Stimulated activated CD8-positive, alpha-beta memory T cell treated with anti-CD3 and anti-CD28 coated beads, Interleukin-4, amount 100 ng/mL, for 48 hours (primary cell): ENCODE results near the gene BMP10.

Experiments used
- DNase-seq: peaks from one replicate; pipeline ENCODE4 v3.0.0-alpha.2; 2020

Gene BMP10

DNA sequence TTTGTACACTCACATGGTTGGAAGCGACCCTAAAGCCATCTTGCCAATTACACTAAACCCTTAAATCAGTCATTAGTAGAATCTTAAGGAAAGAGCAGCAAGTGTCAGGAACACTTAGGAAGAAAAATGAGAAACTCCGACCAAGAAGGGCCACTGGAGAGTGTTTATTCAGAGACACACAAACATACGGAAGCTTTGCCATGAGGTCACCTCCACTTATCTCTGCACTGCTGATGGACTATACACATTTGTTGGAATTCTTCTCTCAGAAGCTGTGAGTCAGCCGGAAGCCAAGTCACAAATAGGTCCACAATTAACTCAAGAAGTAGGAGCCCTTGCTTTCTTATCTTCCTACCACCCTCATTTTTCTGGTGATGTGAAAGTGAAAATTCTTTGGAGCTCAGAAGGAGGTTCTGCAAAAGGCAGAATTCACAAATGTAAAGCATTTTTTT is 21.6 kb downstream of the BMP10 start:
- DNase-seq, result no peak

DNA sequence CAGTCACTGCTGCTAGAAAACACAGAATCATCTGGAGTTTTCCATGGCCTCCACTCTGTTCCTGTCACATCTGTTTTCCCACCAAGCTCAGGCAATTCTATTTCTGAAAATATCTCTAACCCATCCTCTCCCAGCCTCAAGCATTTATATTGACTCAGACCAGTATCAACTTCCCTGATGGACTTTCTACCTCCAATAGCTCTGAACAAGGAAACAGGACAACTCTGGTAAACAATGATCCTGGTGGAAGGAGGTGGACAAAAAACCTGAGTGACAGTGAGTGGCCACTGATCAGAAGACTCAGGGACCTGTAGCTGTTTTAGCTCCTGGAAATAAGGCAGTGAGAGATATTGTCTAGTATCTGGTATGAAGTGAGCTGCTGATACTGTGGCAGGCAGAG is 23.4 kb downstream of the BMP10 start:
- no peak for DNase-seq

DNA sequence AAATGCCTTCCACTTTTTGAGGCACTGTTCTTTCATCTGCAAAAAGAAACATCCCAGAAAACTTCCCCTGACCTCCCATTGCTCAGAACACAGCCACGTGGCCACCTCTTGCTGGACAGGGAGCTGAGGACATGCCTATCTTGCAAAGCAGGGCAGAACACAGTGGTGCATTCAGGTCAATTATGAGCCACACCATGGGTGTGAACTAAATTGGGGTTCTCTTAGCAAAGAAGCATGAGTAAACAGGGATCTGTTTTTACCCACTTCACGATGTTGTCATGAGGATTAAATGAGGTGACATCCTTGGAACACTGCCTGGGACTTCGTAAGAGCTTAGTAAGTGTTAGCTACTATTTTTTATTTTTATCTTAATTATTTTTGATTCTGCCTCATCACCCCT is 25.1 kb downstream of the BMP10 start:
- no peak for DNase-seq

DNA sequence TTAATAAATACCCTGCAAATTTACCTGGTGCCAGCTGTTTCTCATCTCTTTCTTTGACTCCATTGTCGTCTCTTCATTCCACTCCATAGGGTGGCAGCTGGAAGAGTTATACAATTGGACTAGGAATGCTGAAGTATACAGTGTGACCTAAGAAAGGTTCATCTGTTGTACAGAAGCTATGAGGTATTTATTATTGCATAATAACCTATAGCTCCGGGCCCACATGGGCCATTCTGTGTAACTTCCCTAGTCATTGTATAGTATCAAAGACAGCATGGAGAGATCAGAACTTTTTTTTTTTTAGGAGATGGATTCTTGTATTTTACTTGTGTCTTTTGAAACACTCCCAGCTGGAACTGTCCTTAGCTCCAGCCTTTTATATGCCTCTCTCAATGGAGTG is 26.2 kb downstream of the BMP10 start:
- no peak for DNase-seq

DNA sequence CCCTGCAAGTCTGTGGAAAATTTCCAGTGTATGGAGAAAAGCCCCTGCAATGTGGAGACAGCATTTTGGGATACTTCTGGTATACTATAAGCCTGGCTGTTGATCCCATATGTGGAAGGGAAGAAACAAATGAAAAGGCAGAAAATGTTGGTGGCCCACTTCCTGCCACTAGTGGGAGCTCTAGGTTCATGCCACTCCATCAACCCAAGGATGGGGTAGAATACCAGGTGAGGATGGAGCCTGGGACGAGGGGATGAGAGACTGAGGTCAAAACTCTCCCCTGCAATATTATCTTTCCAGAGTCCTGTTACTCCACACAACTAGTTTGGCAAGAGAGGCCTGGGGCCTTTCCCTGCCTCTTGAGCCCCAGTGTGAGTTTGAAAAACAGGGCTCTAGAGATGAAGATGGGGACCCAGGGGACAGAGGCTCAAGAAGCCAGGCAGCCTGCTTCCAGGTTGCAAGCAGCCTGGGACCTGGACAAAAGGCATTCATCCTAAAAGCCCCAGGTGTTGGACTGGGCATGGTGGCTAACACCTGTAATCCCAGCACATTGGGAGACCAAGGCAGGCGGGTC is 31.9 kb downstream of the BMP10 start:
- DNase-seq, result peak; percentile 52

DNA sequence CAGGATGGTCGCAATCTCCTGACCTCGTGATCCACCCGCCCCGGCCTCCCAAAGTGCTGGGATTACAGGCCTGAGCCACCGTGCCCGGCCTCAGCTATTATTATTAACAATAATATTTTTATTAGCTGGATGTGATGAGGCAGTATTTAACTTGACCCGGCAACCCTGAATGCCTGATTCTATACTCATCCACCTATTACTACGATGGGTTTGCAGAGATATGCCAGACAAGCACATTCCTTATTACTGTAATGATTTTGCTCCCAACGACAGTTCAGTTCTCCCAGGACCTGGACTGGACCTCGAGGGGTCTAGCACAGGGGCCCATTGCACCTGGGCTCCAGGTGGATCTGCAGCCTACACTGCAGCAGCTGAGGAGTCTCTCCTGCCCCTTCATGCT is 32.6 kb downstream of the BMP10 start:
- DNase-seq, result no peak

DNA sequence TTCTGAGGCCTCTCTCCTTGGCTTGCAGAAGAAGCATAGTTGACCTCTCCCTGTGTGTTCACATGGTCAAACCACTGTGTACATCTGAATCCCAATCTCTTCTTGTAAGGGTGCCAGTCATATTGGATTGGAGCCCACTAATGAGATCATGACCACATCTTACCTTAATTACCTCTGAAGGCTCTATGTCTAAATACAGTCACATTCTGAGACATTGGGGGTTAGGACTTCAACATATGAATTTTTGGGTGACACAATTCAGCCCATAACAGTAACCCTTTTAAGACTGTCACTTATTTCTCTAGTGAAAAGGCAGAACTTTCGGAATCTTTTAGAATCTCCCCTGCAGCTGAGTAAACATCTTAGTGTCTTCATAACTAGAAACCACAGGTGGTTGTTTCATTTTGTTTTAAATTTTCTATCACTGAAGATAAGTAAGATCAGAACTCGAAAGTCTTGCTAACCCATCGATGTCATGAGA is 33.3 kb downstream of the BMP10 start:
- no peak for DNase-seq

DNA sequence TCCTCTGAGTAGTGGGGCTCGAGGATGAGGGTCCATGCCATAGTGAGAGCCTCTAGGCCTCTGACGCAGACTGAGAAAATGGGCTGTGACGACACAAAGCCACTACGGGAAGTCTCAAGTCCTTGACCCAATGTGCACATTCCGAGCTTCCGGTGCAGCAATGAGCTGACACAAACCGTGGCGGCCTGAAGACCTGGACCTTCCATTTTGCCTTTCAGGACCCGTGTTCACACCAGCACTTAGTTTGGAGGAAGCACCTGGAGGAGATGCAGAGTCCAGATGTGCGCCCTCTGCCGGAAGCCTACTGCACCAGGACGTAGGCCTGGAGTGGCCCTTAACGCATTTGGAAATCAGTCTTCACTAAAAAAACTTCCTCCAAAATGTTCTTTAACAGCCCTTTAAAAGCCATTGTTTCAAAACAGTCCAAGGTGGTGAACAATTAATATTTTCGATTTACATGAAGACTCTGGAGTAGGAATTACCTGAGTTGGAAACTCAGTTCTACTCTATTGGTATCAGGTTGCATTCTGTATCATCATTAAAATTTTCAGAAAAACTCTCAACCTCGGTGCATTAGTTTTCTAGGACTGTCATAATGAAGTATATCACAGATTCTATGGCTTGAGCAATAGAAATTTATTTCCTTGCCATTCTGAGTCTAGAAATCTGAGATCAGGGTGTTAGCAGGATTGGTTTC is 33.9 kb downstream of the BMP10 start:
- DNase-seq, result peak; percentile 77

DNA sequence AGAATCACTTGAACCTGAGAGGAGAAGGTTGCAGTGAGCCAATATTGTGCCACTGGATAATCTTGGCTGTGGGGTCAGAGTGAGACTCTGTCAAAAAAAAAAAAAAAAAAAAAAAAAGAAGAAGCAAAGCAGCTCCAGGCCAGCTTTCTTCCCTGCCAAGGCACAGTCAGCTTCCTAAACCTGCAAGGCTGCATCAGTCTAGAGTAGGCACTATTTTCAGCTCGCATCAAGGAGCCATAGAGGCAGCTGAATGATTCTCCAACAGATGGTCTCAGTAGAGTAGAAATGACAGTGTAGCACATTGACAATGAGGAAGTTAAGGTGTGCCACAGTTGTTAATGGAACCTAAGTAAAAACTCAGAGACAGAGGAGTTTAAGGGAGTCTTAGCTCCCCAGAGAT is 35.6 kb downstream of the BMP10 start:
- DNase-seq, result no peak

DNA sequence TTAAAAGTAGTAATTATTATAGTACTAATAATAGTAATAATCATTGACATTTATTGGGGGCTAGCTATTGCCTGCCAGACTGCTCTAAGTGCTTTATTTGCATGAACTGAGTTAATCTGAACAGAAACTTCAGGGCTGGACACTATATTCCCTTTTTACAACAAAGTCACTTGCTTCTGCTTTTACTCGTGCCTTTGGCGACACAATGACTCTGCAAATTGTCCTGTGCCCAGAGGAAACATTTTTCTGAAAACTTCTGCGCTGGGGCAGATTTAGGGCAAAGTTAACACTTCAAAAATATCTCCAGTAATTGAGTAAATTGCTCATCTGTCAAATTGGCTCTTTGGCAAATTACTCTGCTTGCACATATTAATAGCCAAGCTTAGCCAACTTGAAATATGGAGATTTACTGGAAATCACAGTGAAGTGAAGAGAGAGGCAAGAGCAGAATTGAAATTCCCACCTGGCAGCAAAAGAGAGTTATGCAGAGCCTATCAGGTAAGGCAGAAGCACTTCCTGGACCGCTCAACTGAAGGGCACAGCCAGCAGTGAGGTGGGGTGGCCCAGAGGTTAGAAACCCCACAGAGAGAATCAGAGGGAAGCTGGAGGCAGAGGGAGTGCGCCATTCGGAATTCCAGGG is 36.3 kb downstream of the BMP10 start:
- no peak for DNase-seq

DNA sequence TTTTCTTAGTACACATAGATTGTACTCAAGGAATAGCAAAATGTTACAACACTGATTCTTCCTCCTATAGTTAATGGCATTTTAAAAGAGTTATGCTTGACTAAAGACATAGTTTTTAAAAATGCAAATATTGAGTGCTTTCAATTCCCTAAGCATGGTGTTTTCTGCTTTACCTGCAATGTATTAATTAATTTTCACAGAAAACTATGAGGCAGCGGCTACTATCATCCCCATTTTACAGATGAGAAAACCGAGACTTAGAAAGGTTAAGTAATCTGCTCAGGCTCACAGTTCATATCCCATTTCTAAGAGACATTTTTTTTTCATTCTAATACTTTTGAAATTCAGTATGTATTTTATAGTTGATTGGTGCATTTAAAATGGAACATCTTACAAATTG is 38.0 kb downstream of the BMP10 start:
- no peak for DNase-seq

DNA sequence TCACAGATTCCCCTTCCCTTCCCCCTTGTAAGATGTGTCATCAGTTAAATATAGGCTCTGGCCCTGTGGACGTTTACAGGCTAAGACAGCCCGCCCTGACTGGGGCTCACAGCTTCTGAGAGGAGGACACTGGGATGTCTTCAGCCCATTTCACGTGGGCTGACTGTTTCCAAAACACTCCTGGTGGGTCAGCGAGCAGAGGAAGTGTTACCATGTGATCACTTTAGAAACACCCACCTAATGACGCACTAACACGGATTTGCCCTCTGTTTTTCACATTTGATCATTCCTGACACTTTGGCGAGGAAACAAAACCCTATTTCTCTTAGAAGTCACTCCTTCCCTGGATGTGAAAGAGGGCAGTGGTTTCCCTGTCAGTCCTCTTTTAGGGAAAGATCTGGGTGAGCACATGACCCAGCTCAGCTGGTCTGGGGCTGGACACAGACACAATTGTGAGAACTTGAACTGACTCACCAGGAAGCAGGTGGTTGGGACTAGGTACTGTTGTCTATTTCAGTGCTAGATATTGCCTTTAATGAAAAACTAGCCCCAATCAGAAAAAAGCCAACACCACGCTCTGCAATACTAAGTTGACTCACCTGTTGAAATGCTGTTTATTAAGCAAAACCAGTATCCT is 38.8 kb downstream of the BMP10 start:
- DNase-seq, result peak; percentile 69

DNA sequence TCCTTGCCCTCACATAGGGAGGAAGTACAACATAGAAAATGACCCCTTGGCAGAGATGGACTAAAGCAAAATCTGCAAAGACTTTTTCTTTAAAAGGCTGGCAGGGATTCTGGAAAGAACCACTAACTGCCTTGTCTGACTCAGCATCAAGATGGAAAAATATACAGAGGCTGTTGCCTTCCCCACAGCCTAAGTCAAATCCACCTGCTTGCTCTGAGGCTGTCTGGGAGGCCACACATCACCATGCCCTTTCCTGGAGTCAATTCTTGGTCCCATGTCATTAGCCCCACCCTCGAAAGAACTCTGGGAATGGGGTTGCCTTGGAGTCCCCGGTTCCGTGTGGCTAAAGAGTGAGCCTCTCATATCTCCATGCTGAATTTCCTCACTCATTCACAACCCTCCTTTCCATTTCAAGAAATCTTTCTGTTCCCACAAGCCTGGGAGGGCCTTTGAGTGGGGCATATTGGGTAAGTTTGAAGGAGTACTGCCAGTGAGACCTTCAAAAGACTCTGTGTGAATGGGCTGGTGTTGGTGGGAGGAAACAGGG is 39.4 kb downstream of the BMP10 start:
- DNase-seq, result no peak

DNA sequence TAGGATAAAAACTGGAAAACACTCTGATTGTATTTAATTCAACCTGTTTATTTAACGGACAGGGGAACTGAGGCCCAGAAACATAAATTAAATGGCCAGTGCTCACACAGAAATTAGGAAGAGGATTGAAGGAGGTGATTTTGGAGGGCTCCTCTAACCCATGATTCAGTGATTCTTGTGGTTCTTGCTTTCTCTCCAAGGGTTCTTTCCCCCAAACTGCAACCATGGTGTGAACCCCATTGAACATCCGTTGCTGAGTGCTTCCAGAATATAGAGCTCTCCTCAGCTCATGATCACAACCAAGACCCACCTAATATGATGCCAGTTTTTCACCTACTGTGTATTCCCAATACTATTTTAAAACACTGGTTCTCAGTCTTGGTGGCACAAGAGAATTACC is 41.4 kb downstream of the BMP10 start:
- DNase-seq, result no peak

DNA sequence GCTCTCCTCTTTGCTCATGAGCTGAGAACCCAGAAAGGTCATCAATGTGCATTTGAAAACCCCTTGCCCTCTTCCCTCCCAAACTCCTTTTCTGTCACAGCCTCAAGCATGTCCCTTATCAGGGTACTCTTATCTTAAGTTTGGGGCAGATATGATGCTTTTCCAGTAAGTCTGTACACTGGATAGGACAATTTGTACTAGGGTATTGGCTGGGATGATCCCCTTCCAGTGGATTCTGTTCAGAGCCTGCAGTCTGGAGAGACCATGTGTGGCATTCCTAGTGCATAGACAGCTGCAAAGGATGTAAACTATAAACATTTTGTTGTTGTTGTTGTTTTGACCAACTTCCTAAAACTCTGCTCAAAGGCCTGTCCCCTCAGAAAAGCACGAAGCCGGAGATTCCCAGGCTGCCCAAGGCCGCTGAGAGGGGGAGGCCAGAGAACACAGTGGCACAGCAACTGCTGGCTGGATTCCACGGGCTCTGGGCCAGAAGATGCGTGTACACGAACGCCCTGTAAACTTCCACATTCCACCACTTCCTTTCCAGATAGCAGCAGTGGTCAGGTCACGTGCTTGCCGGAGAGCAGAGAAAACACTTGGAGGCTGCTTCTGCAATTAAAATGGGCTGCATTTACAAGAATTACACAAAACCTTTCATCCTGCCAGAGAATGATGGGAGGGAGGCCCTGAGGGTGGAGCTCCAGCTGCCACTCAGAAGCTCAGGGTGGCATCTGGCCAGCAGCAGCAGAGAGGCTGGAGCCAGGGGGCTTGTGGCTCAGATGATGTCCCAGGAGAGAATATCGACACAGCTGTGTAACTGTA is 42.1 kb downstream of the BMP10 start:
- peak; percentile 66 for DNase-seq

DNA sequence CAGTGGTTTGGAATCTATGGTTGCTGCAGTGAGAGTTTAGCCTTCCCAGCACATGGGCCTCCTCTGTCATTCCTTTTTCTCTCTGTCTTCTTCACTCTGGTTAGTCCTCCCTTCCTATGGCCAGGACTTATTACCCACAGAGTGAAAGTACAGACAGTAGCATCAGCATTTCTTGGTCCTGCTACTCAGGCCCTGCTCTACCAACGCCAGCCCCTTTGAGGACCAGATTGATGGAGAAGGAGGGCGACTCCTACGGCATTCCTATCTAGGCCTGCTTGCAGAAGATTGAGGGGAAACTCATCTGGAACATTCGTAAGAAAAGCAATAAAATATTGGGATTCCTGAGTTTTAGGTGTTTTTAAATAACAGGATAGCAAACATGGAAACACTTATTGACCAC is 43.5 kb downstream of the BMP10 start:
- DNase-seq, result no peak

DNA sequence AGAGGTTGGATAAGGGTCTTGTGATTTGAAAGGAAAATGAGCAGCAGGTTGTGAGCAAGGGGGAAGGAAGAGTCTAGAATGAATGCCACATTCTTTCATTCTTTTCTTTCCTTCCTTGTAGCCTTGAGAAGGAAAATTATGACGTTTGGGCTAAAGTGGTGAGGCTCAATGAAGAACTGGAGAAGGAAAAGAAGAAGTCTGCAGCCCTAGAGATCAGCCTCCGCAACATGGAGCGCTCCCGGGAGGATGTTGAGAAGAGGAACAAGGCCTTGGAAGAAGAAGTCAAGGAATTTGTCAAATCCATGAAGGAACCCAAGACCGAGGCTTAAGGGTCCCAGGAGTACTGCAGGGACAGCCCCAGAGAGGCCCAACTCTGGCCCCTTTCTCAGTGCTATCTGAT is 45.3 kb downstream of the BMP10 start:
- no peak for DNase-seq

DNA sequence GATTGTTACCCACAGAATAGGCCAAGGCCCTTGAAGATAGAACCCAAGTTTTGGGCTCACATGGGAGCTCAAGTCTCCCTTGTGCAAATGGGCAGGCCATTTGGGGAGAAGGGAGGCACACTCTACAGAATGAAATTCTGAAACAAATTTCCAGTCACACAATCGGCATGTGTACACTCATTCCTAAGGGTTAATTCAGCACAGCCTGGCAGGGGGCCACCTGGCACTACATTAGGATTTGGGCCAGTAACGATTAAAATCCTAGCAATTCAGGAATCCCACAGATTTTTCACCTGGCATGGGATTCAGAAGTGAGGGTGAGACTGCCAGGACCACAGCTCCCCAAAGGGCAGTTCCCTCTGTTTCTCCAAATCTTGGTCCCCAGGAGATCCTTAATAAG is 46.4 kb downstream of the BMP10 start:
- DNase-seq, result no peak

DNA sequence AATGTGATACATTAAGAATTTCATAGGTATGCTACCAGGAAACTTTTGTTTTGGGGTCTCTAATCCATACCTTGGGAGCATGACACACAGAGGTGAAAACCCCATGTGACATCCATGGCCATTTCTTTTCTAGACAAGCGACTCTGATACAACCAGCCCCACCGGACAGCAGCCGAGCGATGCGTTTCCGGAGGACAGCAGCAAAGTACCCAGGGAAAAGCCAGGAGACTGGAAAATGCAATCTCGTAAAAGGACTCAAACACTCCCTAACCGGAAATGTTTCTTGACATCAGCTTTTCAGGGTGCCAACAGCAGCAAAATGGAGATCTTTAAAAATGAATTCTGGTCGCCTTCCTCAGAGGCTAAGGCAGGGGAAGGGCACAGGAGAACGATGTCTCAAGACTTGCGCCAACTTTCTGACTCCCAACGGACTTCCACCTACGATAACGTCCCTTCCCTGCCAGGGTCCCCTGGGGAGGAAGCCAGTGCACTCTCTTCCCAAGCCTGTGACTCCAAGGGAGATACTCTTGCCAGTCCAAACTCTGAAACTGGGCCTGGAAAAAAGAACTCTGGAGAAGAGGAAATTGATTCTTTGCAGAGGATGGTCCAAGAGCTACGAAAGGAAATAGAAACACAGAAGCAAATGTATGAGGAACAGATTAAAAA is 48.9 kb downstream of the BMP10 start:
- DNase-seq, result no peak

DNA sequence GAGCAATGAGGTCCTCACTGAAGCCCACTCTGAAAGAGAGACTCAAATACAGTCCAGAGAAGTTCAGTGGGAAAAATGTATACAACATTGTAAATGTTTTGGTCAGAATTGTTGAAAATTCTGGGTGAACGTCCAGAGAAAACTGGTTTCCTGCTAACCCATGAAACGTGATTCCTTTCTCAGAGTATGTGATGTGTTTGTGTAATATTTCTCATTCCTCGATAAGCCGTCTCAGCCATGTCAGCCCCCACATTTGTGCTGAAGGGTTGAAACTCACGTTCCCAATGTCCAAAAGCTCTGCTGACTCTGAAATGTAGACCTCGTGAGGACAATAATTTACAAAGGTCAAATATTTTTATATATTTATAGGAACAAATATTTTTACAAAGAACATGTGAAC is 51.6 kb downstream of the BMP10 start:
- no peak for DNase-seq

DNA sequence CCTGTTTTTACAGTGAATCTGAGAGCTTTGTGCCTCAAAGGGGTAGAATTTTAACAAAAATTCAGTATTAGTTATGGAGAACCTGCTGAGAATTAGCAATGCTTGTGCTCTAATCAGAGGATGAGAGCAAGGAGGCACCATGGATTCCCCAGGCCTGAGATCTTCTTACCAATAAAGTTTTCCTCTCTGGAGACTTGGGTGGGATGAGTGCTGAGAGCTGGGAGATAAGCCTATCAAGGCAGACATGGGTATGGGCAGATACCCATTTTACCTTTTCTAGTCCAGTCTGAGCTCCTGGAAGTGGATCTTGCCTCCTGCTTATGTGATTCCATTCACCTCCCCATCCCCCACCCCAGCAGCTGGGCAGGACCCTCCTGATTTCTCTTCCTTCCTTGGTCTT is 53.9 kb downstream of the BMP10 start:
- no peak for DNase-seq
